AG09319 (cell line): ENCODE measurements around the gene OR13C3.

Experiments
- DNase-seq: peaks from one replicate; pipeline ENCODE4 v3.0.0-alpha.2; 2010; ENCODE audit warnings: low read depth; ENCODE audit errors: extremely low read depth
- TF ChIP-seq, protein P1 (sequence below): IDR thresholded peaks from 2 replicates; pipeline ENCODE4 v1.5.1; 2011; ENCODE audit warnings: low read depth, mild to moderate bottlenecking, inconsistent platforms, low read length, moderate library complexity

Gene OR13C3

DNA sequence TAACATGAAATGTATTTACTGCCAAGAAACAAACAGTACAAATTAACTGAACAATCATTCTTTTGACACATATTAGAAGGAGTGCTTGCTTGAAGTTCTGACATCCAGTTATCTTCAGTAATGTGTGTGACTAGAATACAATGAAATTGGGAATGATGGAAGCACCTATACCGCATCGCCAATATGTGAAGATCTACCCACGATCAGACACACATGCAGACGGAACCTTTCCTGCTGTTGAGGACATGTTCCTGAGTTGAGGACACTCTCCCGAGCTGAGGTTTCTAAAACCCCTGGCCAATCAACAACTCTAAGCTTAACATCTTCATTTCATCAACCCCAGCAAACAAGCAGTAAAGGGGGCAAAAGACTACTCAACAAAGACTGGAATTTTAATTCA lies at the start of gene OR13C3:
Gene OR13C3, minus strand, starts transcription at position 101 of the 400 bp plus-strand sequence. CDS start 133 bp downstream, outside the sequence.
- TF ChIP-seq, protein P1, sequence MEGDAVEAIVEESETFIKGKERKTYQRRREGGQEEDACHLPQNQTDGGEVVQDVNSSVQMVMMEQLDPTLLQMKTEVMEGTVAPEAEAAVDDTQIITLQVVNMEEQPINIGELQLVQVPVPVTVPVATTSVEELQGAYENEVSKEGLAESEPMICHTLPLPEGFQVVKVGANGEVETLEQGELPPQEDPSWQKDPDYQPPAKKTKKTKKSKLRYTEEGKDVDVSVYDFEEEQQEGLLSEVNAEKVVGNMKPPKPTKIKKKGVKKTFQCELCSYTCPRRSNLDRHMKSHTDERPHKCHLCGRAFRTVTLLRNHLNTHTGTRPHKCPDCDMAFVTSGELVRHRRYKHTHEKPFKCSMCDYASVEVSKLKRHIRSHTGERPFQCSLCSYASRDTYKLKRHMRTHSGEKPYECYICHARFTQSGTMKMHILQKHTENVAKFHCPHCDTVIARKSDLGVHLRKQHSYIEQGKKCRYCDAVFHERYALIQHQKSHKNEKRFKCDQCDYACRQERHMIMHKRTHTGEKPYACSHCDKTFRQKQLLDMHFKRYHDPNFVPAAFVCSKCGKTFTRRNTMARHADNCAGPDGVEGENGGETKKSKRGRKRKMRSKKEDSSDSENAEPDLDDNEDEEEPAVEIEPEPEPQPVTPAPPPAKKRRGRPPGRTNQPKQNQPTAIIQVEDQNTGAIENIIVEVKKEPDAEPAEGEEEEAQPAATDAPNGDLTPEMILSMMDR, result no peak
- no peak for DNase-seq

DNA sequence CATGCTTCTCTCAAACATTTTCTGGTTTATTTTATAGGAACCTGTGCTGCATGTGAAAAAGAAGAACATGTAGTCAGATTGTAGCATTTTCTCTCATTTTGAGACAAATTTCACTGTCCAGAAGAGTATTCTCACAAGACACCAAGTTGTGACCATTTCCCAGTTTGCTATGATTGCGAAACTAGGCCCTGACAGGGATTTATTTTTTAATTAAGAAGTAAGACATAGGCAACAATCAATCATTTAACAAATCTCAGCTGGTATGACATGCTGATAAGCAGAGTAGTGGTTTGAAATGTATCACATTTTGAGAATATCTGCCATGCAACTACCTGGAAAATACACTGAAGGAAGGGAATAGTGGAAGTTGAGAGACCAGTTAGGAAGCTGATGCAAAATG lies 43.9 kb upstream of the OR13C3 start:
- DNase-seq, result no peak
- TF ChIP-seq, protein P1, result no peak

GRCh38 chr9:104577263-104577662 lies 40.6 kb upstream of the OR13C3 start:
- TF ChIP-seq, protein P1, result no peak
- DNase-seq, result no peak

GRCh38 chr9:104575456-104575855 lies 38.8 kb upstream of the OR13C3 start:
- TF ChIP-seq, protein P1, result no peak
- no peak for DNase-seq

DNA sequence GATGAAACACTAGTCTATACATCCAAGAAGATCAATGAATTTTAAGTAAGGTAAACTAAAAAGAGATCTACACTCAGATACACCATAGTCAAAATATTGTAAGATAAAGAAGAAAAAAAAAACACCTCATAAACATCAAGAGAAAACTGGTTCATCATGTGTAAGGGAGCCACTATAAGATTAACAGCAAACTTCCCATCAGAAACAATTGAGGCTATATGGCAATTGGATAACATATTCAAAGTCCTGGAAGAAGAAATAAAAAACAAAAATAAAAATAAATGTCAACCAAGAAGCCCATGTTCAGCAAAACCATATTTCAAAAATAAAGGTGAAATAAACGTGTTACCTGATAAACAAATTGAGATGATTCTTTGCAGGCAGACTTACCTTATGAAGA lies 36.0 kb upstream of the OR13C3 start:
- DNase-seq, result no peak

DNA sequence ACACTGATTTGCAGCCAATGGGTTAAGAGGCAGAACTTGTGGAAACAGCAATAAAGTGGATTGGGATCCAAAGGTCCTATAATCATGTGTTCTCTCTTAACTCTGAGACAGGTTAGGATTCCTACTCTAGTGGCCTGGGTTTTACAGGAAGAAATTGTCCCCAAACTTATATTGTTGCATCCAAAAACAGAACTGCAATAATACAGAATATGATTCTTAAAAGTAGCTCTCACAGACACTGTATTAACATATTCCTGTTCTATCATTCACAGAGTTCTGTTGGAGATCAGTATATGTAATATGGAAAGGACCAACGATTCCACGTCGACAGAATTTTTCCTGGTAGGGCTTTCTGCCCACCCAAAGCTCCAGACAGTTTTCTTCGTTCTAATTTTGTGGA lies 32.2 kb upstream of the OR13C3 start, which contains the start of gene OR13C8:
Gene OR13C8, plus strand, starts transcription at position 301 of the 400 bp plus-strand sequence. Its CDS starts 0 bp downstream, at position 301.
- no peak for DNase-seq
- TF ChIP-seq, protein P1, result no peak

More for the DNA sequence above, 36.0 kb upstream of the OR13C3 start:
- TF ChIP-seq, protein P1, result no peak

DNA sequence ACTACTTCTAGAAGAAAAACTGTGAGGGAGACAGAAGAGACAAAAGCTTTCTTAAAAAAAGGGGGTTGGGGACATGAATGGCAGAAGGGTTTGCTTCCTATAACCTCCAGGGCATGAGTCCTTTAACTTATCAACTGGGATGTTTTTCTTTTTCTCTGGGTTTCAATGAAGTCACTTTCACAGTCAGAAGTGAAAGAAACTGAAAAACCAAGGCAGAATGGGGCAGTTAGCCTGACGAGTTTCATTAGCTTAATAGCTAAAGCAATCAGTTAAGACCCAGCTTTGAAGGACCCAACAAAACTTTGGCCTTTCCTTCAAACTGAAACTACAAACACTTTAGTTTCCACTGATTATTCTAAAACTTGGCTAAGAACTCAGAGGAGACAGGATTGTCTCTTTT lies 27.7 kb upstream of the OR13C3 start:
- no peak for DNase-seq
- TF ChIP-seq, protein P1, result no peak
